HepG2 (cell line): ENCODE measurements around the gene TULP3. TPM values are rescaled to one million over a fixed set of nuclear protein-coding genes. Genes with fewer than 3 reads are reported as not detected.

ENCODE experiments used
- DPF2 ChIP-seq: sonication (generic); formaldehyde crosslinking; IDR thresholded peaks from 2 replicates; pipeline ENCODE4 v1.4.0; 2020; ENCODE audit warnings: mild to moderate bottlenecking, low read depth, missing genetic modification reagents, borderline replicate concordance
- FOXJ3 ChIP-seq: sonication (generic); formaldehyde crosslinking; IDR thresholded peaks from 2 replicates; pipeline ENCODE4 v1.4.0; 2020; ENCODE audit warnings: missing genetic modification reagents, mild to moderate bottlenecking, borderline replicate concordance
- FOXP1 ChIP-seq, 2 experiments: fragments of 450-650 bp in 1 of 2; IDR thresholded peaks; 2 replicates each; pipeline ENCODE4 v1.6.1; 2017 to 2018; ENCODE audit warnings: antibody characterized with exemption in 1 of 2
- GTF2F1 ChIP-seq: fragments of 150-350 bp; IDR thresholded peaks from 2 replicates; pipeline ENCODE4 v1.6.1; 2014; ENCODE audit warnings: low read length
- KLF13 ChIP-seq: sonication (generic); formaldehyde crosslinking; IDR thresholded peaks from 2 replicates; pipeline ENCODE4 v1.4.0; 2020; ENCODE audit warnings: mild to moderate bottlenecking, missing genetic modification reagents
- KLF9 ChIP-seq: IDR thresholded peaks from 2 replicates; pipeline ENCODE4 v1.6.1; 2016; ENCODE audit warnings: low read depth
- MAZ ChIP-seq, 2 experiments: sonication (generic) in 1 of 2; formaldehyde crosslinking in 1 of 2; IDR thresholded peaks; 2 replicates each; pipeline versions ENCODE4 v1.5.0 to v1.6.1; 2012 to 2020; ENCODE audit warnings: low read depth in 2 of 2, mild to moderate bottlenecking in 2 of 2, borderline replicate concordance in 1 of 2, improper control_type of control experiment in 1 of 2, low read length in 1 of 2, missing genetic modification reagents in 1 of 2, moderate library complexity in 1 of 2
- MED13 ChIP-seq: sonication (generic); formaldehyde crosslinking; IDR thresholded peaks from 2 replicates; pipeline ENCODE4 v1.5.0; 2020; ENCODE audit warnings: missing genetic modification reagents
- MYPOP ChIP-seq: sonication (generic); formaldehyde crosslinking; IDR thresholded peaks from 2 replicates; pipeline ENCODE4 v1.8.1; 2023; ENCODE audit warnings: mild to moderate bottlenecking, moderate library complexity, missing genetic modification reagents
- PBX3 ChIP-seq: sonication (generic); formaldehyde crosslinking; IDR thresholded peaks from 2 replicates; pipeline ENCODE4 v1.8.1; 2023; ENCODE audit warnings: missing genetic modification reagents, inconsistent platforms, borderline replicate concordance
- PHF5A ChIP-seq: IDR thresholded peaks from one replicate; pipeline ENCODE4 v1.6.1; 2018; ENCODE audit warnings: low read depth, missing genetic modification reagents; ENCODE audit not compliant: unreplicated experiment
- PRMT3 ChIP-seq: sonication (generic); formaldehyde crosslinking; IDR thresholded peaks from 2 replicates; pipeline ENCODE4 v1.8.1; 2022; ENCODE audit warnings: low read depth, mild to moderate bottlenecking, moderate library complexity, missing genetic modification reagents, borderline replicate concordance
- SMAD1 ChIP-seq: sonication (generic); formaldehyde crosslinking; IDR thresholded peaks from 2 replicates; pipeline ENCODE4 v1.4.0; 2020; ENCODE audit warnings: missing genetic modification reagents, low read depth, mild to moderate bottlenecking, borderline replicate concordance
- SRY ChIP-seq: sonication (generic); formaldehyde crosslinking; IDR thresholded peaks from 2 replicates; pipeline ENCODE4 v1.8.0; 2022; ENCODE audit warnings: mild to moderate bottlenecking, missing genetic modification reagents
- TOE1 ChIP-seq: sonication (generic); formaldehyde crosslinking; IDR thresholded peaks from 2 replicates; pipeline ENCODE4 v1.4.0; 2020; ENCODE audit warnings: mild to moderate bottlenecking, missing genetic modification reagents
- ZBTB14 ChIP-seq: sonication (generic); formaldehyde crosslinking; IDR thresholded peaks from 2 replicates; pipeline ENCODE4 v1.4.0; 2020; ENCODE audit warnings: missing genetic modification reagents
- ZBTB7B ChIP-seq: sonication (generic); formaldehyde crosslinking; IDR thresholded peaks from 2 replicates; pipeline ENCODE4 v1.4.0; 2020; ENCODE audit warnings: missing genetic modification reagents
- ZNF549 ChIP-seq: sonication (generic); formaldehyde crosslinking; IDR thresholded peaks from 2 replicates; pipeline ENCODE4 v1.5.0; 2020; ENCODE audit warnings: missing genetic modification reagents
- ZNF605 ChIP-seq: sonication (generic); formaldehyde crosslinking; IDR thresholded peaks from 2 replicates; pipeline ENCODE4 v1.8.0; 2022; ENCODE audit warnings: mild to moderate bottlenecking, missing genetic modification reagents
- ZNF703 ChIP-seq: sonication (generic); formaldehyde crosslinking; IDR thresholded peaks from 2 replicates; pipeline ENCODE4 v1.5.1; 2020; ENCODE audit warnings: missing genetic modification reagents, mild to moderate bottlenecking, moderate library complexity, borderline replicate concordance
- ZNF75D ChIP-seq: sonication (generic); formaldehyde crosslinking; IDR thresholded peaks from 2 replicates; pipeline ENCODE4 v1.8.1; 2023; ENCODE audit warnings: missing genetic modification reagents, mild to moderate bottlenecking, borderline replicate concordance
- ZNF766 ChIP-seq: sonication (generic); formaldehyde crosslinking; IDR thresholded peaks from 2 replicates; pipeline ENCODE4 v1.5.0; 2020; ENCODE audit warnings: missing genetic modification reagents, borderline replicate concordance
- ZNF83 ChIP-seq: sonication (generic); formaldehyde crosslinking; IDR thresholded peaks from 2 replicates; pipeline ENCODE4 v1.4.0; 2020; ENCODE audit warnings: missing genetic modification reagents, mild to moderate bottlenecking, borderline replicate concordance
- polyA plus RNA-seq, 8 experiments: library from polyadenylated mRNA; depleted of rRNA in 3 of 8; stranded (reverse) in 7 of 8; unstranded in 1 of 8; fragments of >200 nt; fragmentation: Illumina TruSeq in 4 of 8; extraction: Trizol in 4 of 8; gene quantifications; 2 replicates each; pipeline versions ENCODE4 v1.2.1 to v1.2.3, GENCODE V29; 2011 to 2016; ENCODE audit warnings: low read depth in 4 of 8, missing spikeins in 1 of 8, mixed read lengths in 1 of 8; ENCODE audit not compliant: insufficient read depth in 1 of 8
- total RNA-seq, 5 experiments: library from RNA; depleted of rRNA; stranded (reverse); fragments of >200 nt; fragmentation: Illumina TruSeq; extraction: Trizol; gene quantifications; 2 replicates each; pipeline ENCODE4 v1.2.3, GENCODE V29; 2016; ENCODE audit warnings: low read depth in 1 of 5

TULP3 gene
- total and polyA plus RNA-seq, 2 of the 13 experiments (the other 11 are each of a cell fraction or from before 2014, with no cell fraction given), result 11.2 to 13.2 TPM

GRCh38 chr12:2890388-2891239 is at the start of gene TULP3 (continued):
- TF ChIP-seq MED13 (CRISPR knock-in tag), result 0 out of 2 replicates have a peak, but pooled peaks have one; percentile 6
- TF ChIP-seq ZBTB7B (CRISPR knock-in tag), result peak; percentile 58; the same call in 1 of the 2 replicates
- TF ChIP-seq ZNF83 (CRISPR knock-in tag), result no peak
- TF ChIP-seq SRY (CRISPR knock-in tag), result no peak
- no peak for TF ChIP-seq MYPOP (CRISPR knock-in tag)
- TF ChIP-seq DPF2 (CRISPR knock-in tag), result no peak
- no peak for TF ChIP-seq ZBTB14 (CRISPR knock-in tag)
- TF ChIP-seq PHF5A (CRISPR knock-in tag), result no peak
- no peak; the same call in 1 of the 2 replicates for TF ChIP-seq FOXJ3 (CRISPR knock-in tag)
- TF ChIP-seq ZNF605 (CRISPR knock-in tag), result no peak
- no peak; the same call in 1 of the 2 replicates for TF ChIP-seq KLF13
- TF ChIP-seq PRMT3 (CRISPR knock-in tag), result no peak
- TF ChIP-seq GTF2F1, result no peak
- TF ChIP-seq ZNF549 (CRISPR knock-in tag), result no peak
- no peak for TF ChIP-seq PBX3 (CRISPR knock-in tag)
- TF ChIP-seq FOXP1 (IDR thresholded peaks at IDR 0.05), result no peak
- TF ChIP-seq FOXP1 (CRISPR knock-in tag; IDR thresholded peaks at IDR 0.05), result no peak
- peak; percentile 52 for TF ChIP-seq MAZ (IDR thresholded peaks at IDR 0.05; ENCODE audit: borderline replicate concordance, low read depth, low read length)
- peak; percentile 83 for TF ChIP-seq MAZ (CRISPR knock-in tag; IDR thresholded peaks at IDR 0.05; ENCODE audit: low read depth)
- TF ChIP-seq TOE1, result no peak
- TF ChIP-seq ZNF703 (CRISPR knock-in tag), result no peak
- TF ChIP-seq SMAD1 (CRISPR knock-in tag), result 0 out of 2 replicates have a peak, but pooled peaks have one; percentile 20
- no peak for TF ChIP-seq KLF9 (CRISPR knock-in tag)
- TF ChIP-seq ZNF766, result peak; percentile 24; the same call in 1 of the 2 replicates
- no peak for TF ChIP-seq ZNF75D (CRISPR knock-in tag)
